Cortex of kidney (tissue), 1 donor: ENCODE measurements around the gene PCDHA9.
"Not testable (repeated sequence)": the region's sequence is repeated elsewhere in the genome, so short reads cannot be mapped to it uniquely, and the experiment has no call there.

Experiments
- DNase-seq: peaks from one replicate; lab custom pipeline; 2025; lab: John Stamatoyannopoulos, UW

Gene PCDHA9

DNA sequence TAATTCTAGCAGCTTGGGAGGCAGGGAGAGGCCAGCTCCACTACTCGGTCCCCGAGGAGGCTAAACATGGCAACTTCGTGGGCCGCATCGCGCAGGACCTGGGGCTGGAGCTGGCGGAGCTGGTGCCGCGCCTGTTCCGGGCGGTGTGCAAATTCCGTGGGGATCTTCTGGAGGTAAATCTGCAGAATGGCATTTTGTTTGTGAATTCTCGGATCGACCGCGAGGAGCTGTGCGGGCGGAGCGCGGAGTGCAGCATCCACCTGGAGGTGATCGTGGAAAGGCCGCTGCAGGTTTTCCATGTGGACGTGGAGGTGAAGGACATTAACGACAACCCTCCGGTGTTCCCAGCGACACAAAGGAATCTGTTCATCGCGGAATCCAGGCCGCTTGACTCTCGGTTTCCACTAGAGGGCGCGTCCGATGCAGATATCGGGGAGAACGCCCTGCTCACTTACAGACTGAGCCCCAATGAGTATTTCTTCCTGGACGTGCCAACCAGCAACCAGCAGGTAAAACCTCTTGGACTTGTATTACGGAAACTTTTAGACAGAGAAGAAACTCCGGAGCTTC, 13.7 kb upstream of the PCDHA9 start:
- not testable (repeated sequence) for DNase-seq

DNA sequence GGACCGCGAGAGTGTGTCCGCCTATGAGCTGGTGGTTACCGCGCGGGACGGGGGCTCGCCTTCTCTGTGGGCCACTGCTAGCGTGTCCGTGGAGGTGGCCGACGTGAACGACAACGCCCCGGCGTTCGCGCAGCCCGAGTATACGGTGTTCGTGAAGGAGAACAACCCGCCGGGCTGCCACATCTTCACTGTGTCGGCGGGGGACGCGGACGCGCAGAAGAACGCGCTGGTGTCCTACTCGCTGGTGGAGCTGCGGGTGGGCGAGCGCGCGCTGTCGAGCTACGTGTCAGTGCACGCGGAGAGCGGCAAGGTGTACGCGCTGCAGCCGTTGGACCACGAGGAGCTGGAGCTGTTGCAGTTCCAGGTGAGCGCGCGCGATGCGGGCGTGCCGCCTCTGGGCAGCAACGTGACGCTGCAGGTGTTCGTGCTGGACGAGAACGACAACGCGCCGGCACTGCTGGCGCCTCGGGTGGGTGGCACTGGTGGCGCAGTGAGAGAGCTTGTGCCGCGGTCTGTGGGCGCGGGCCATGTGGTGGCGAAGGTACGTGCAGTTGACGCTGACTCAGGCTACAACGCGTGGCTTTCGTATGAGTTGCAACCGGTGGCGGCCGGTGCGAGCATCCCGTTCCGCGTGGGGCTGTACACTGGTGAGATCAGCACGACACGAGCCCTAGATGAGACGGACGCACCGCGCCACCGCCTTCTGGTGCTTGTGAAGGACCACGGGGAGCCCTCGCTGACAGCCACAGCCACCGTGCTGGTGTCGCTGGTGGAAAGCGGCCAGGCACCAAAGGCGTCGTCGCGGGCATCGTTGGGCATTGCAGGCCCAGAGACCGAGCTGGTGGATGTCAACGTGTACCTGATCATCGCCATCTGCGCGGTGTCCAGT, 12.3 kb upstream of the PCDHA9 start:
- no peak for DNase-seq

DNA sequence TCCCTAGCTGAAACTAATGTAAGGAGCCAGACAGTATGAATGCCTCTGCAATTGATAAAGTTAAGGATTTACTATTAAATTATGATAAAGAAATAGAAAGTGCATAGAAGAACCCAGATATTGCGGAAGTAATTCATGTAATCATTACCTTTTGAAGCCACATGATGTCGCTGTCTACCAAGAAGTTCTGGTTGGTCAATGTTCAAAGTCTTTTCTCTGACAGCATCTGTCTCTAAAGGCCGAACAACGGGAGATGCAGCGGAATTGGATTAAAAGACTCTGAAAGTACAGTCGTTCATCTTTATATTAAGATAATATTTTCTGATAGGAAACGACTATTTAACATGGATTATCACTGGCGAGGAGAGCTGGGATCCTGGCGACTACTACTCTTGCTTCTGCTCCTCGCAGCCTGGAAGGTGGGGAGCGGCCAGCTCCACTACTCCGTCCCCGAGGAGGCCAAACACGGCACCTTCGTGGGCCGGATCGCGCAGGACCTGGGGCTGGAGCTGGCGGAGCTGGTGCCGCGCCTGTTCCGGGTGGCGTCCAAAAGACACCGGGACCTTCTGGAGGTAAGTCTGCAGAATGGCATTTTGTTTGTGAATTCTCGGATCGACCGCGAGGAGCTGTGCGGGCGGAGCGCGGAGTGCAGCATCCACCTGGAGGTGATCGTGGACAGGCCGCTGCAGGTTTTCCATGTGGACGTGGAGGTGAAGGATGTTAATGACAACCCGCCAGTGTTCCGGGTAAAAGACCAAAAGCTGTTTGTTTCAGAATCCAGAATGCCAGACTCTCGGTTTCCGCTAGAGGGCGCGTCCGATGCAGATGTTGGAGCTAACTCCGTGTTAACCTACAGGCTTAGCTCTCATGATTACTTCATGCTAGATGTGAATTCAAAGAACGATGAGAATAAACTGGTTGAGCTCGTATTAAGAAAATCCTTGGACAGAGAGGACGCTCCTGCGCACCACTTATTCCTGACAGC, 6.9 kb upstream of the PCDHA9 start, which contains the start of gene PCDHA8:
Gene PCDHA8, plus strand, starts transcription at position 210 of the 985 bp plus-strand sequence. Its CDS starts 135 bp downstream, at position 345.
- no peak for DNase-seq

DNA sequence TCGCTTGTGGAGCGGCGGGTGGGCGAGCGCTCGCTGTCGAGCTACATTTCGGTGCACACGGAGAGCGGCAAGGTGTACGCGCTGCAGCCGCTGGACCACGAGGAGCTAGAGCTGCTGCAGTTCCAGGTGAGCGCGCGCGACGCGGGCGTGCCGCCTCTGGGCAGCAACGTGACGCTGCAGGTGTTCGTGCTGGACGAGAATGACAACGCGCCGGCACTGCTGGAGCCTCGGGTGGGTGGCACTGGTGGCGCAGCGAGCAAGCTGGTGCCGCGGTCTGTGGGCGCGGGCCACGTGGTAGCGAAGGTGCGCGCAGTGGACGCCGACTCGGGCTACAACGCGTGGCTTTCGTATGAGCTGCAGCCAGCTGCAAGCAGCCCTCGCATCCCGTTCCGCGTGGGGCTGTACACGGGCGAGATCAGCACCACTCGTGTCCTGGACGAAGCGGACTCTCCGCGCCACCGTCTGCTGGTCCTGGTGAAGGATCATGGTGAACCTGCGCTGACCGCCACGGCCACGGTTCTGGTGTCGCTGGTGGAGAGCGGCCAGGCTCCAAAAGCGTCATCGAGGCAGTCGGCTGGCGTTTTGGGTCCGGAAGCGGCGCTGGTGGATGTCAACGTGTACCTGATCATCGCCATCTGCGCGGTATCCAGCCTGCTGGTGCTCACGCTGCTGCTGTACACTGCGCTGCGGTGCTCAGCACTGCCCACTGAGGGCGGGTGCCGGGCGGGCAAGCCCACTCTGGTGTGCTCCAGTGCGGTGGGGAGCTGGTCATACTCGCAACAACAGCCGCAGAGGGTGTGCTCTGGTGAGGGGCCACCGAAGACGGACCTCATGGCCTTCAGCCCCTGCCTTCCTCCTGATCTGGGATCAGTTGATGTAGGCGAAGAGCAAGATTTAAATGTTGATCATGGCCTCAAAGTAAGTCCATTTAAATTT, 5.1 kb upstream of the PCDHA9 start:
- DNase-seq = no peak

DNA sequence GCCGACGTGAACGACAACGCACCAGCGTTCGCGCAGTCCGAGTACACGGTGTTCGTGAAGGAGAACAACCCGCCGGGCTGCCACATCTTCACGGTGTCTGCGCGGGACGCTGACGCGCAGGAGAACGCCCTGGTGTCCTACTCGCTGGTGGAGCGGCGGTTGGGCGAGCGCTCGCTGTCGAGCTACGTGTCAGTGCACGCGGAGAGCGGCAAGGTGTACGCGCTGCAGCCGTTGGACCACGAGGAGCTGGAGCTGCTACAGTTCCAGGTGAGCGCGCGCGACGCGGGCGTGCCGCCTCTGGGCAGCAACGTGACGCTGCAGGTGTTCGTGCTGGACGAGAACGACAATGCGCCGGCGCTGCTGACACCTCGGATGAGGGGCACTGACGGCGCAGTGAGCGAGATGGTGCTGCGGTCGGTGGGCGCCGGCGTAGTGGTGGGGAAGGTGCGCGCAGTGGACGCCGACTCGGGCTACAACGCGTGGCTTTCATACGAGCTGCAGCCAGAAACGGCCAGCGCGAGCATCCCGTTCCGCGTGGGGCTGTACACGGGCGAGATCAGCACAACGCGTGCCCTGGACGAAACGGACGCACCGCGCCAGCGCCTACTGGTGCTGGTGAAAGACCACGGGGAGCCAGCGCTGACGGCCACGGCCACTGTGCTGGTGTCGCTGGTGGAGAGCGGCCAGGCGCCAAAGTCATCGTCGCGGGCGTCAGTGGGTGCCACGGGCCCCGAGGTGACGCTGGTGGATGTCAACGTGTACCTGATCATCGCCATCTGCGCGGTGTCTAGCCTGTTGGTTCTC, 1.9 kb downstream of the PCDHA9 start:
- DNase-seq = not testable (repeated sequence)

DNA sequence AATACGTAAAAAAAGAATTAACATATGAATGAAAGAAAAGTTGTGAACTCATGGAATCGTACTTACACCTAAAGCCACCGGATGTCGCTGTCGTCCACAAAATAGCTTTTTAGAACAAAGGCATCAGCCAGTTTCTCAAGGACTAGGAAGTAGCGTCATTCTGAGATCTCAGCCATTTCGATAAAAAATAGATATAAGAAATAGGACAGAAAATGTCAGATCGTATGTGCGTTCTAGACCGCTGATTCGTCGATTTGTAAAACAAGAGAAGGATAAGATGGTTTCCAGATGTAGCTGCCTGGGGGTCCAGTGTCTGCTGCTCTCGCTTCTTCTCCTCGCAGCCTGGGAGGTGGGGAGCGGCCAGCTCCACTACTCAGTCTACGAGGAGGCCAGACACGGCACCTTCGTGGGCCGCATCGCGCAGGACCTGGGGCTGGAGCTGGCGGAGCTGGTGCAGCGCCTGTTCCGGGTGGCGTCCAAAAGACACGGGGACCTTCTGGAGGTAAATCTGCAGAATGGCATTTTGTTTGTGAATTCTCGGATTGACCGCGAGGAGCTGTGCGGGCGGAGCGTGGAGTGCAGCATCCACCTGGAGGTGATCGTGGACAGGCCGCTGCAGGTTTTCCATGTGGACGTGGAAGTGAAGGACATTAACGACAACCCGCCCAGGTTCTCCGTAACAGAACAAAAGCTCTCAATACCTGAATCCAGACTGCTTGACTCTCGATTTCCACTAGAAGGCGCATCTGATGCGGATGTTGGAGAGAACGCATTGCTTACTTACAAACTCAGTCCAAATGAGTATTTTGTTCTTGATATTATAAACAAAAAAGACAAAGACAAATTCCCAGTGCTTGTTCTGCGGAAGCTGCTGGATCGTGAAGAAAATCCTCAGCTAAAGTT, 7.8 kb downstream of the PCDHA9 start, which contains the start of gene PCDHA10:
Gene PCDHA10, plus strand, starts transcription at position 126 of the 903 bp plus-strand sequence. Its CDS starts 152 bp downstream, at position 278.
- DNase-seq = no peak

DNA sequence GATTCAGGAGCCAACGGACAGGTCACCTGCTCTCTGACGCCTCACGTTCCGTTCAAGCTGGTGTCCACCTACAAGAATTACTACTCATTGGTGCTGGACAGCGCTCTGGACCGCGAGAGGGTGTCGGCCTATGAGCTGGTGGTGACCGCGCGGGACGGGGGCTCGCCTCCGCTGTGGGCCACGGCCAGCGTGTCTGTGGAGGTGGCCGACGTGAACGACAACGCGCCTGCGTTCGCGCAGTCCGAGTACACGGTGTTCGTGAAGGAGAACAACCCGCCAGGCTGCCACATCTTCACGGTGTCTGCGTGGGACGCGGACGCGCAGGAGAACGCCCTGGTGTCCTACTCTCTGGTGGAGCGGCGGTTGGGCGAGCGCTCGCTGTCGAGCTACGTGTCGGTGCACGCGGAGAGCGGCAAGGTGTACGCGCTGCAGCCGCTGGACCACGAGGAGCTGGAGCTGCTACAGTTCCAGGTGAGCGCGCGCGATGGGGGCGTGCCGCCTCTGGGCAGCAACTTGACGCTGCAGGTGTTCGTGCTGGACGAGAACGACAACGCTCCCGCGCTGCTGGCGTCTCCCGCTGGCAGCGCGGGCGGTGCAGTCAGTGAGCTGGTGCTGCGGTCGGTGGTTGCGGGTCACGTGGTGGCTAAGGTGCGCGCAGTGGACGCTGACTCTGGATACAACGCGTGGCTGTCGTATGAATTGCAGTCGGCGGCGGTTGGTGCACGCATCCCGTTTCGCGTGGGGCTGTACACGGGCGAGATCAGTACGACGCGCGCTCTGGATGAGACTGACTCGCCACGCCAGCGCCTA, 9.2 kb downstream of the PCDHA9 start:
- DNase-seq = no peak

DNA sequence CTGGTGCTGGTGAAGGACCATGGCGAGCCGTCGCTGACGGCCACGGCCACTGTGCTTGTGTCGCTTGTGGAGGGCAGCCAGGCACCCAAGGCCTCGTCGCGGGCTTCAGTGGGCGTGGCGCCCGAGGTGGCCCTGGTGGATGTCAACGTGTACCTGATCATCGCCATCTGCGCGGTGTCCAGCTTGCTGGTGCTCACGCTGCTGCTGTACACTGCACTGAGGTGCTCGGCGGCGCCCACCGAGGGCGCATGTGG, 9.7 kb downstream of the PCDHA9 start:
- DNase-seq = no peak

DNA sequence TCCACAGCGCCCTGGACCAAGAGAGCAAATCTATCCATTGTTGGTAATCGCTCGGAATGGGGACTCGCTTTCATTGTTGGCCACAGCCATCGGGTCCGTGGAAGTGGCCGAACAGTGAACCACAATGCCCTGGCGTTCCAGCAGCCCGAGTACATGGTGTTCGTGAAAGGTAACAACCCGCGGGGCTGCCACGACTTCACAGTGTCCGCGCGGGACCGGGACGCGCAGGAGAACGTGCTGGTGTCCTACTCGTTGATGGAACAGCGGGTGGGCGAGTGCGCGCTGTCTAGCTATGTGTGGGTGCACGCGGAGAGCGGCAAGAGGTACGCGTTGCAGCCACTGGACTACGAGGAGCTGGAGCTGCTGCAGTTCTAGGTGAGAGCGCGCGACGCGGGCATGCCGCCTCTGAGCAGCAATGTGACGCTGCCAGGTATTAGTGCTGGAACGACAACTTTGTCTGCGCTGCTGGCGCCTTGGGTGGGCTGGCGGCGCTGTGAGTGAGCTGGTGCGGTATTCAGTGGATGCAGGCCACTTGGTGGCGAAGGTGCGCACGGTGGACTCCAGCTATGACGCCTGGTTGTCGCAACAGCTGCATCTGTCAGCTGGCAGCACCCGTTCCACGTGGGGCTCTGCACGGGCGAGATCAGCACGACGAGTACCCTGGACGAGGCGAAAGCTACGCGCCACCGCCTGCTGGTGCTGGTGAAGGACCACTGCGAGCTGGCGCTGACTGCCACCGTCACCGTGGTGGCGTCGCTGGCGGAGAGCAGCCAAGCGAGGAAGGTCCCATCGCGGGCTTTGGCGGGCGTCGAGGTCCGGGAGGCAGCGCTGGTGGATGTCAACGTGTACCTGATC, 14.5 kb downstream of the PCDHA9 start:
- DNase-seq = no peak

DNA sequence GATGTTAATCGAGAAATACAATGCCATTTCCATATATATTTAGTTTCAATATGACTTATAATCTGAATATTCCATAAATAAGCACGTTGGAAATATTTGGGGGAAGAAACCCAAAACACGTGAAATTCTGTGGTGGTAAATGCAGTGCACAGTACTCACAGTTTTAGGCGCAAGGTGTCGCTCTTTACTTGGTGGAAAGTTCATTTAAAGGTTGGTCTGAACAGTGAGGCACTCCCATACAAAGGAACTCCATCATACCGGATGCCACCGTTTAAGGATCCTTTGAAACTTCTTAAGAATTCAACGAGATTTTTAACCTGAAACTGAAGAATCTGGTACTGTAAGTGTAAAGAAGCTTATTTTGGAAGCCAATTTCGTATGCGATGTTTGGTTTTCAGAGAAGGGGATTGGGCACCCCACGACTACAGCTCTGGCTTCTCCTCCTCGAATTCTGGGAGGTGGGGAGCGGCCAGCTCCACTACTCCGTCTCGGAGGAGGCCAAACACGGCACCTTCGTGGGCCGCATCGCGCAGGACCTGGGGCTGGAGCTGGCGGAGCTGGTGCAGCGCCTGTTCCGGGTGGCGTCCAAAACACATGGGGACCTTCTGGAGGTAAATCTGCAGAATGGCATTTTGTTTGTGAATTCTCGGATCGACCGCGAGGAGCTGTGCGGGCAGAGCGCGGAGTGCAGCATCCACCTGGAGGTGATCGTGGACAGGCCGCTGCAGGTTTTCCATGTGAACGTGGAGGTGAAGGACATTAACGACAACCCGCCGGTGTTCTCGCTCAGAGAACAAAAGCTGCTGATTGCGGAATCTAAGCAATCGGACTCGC, 20.8 kb downstream of the PCDHA9 start, which contains the start of gene PCDHA11:
Gene PCDHA11, plus strand, starts transcription at position 237 of the 834 bp plus-strand sequence. Its CDS starts 147 bp downstream, at position 384.
- no peak for DNase-seq

DNA sequence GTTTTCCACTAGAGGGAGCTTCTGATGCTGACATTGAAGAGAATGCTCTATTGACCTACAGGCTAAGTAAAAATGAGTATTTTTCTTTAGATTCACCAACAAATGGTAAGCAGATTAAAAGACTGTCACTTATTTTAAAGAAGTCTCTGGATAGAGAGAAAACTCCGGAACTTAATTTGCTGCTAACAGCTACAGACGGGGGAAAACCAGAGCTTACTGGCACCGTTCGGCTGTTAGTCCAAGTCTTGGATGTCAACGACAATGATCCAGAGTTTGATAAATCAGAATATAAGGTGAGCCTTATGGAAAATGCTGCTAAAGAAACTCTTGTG, 21.3 kb downstream of the PCDHA9 start:
- DNase-seq = no peak

DNA sequence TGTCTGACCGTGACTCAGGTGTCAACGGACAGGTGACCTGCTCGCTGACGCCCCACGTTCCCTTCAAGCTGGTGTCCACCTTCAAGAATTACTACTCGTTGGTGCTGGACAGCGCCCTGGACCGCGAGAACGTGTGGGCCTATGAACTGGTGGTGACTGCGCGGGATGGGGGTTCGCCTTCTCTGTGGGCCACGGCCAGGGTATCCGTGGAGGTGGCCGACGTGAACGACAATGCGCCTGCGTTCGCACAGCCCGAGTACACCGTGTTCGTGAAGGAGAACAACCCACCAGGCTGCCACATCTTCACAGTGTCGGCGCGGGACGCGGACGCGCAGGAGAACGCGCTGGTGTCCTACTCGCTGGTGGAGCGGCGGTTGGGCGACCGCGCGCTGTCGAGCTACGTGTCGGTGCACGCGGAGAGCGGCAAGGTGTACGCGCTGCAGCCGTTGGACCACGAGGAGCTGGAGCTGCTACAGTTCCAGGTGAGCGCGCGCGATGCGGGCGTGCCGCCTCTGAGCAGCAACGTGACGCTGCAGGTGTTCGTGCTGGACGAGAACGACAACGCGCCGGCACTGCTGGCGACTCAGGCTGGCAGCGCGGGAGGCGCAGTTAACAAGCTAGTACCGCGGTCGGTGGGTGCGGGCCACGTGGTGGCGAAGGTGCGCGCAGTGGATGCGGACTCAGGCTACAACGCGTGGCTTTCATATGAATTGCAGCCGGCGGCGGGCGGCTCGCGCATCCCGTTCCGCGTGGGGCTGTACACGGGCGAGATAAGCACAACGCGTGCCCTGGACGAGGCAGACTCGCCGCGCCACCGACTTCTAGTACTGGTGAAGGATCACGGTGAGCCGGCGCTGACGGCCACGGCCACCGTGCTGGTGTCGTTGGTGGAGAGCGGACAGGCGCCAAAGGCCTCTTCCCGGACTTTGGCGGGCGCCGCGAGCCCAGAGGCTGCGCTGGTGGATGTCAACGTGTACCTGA, 22.3 kb downstream of the PCDHA9 start:
- DNase-seq = no peak

DNA sequence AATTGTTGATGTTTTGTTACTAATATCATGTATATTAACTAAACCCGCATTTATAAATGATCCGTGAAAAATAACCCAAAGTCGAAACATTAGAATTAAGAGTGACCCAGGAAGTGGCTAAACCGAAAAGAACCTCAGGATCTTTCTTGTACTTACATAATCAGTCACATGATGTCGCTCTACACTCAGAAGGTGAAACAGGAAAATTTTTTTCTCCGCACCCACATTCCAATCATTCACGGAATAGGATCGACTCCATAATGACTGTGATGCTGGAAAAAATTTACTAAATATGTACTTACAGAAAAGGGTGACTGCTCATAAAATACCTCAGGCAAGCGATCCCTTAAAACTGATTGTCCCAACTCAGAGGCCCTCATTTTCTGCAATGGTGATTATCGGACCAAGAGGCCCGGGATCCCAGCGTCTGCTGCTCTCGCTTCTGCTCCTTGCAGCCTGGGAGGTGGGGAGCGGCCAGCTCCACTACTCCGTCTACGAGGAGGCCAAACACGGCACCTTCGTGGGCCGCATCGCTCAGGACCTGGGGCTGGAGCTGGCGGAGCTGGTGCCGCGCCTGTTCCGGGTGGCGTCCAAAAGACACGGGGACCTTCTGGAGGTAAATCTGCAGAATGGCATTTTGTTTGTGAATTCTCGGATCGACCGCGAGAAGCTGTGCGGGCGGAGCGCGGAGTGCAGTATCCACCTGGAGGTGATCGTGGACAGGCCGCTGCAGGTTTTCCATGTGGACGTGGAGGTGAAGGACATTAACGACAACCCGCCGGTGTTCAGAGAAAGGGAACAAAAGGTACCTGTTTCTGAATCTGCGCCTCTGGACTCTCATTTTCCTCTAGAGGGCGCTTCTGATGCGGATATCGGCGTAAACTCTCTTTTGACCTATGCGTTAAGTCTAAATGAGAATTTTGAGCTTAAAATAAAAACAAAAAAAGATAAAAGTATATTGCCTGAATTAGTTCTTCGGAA, 27.2 kb downstream of the PCDHA9 start, which contains the start of gene PCDHA12:
Gene PCDHA12, plus strand, starts transcription at position 224 of the 981 bp plus-strand sequence. Its CDS starts 165 bp downstream, at position 389.
- no peak for DNase-seq
